ENCODE measurements around the gene PKD1. TPM values are rescaled to one million over a fixed set of nuclear protein-coding genes. Genes with fewer than 3 reads are reported as not detected.

PKD1 gene
- total RNA-seq, 2 donors from 2014 or later, result 218 to 276 TPM

DNA sequence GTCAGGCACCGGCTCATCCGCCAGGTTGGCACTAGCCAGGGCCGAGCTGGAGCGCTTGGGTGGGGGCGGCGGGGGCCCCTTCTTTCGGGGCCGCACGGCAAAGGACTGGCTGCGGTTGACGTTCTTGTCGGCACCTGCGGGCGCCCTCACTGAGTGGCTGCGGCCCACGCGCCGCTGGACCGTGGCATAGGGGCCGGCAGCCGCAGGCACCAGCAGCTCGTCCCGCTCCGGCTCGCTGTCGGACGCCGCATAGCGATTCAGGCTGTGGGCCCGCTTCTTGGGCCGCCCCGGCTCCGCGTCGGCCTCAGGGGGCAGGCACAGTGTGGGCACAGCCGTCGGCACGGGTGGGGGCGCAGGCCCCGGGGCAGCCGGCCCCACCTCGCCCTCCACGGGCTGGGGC, 44.8 kb upstream of the PKD1 start:
- Histone ChIP-seq H3K27ac (no peak overlapping the region), H3K27me3 (no peaks in the 10 kb centered on the region), H3K4me1 (no peaks in the 10 kb centered on the region), H3K36me3 (peaks cover 9% of the 10 kb centered on the region), H3K4me3 (no peak overlapping the region), H3K9me3 (no peaks in the 10 kb centered on the region)
- TF ChIP-seq, protein P1, sequence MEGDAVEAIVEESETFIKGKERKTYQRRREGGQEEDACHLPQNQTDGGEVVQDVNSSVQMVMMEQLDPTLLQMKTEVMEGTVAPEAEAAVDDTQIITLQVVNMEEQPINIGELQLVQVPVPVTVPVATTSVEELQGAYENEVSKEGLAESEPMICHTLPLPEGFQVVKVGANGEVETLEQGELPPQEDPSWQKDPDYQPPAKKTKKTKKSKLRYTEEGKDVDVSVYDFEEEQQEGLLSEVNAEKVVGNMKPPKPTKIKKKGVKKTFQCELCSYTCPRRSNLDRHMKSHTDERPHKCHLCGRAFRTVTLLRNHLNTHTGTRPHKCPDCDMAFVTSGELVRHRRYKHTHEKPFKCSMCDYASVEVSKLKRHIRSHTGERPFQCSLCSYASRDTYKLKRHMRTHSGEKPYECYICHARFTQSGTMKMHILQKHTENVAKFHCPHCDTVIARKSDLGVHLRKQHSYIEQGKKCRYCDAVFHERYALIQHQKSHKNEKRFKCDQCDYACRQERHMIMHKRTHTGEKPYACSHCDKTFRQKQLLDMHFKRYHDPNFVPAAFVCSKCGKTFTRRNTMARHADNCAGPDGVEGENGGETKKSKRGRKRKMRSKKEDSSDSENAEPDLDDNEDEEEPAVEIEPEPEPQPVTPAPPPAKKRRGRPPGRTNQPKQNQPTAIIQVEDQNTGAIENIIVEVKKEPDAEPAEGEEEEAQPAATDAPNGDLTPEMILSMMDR (IDR thresholded peaks at IDR 0.05), result no peak
- no peak for DNase-seq (ENCODE audit: low spot score)

DNA sequence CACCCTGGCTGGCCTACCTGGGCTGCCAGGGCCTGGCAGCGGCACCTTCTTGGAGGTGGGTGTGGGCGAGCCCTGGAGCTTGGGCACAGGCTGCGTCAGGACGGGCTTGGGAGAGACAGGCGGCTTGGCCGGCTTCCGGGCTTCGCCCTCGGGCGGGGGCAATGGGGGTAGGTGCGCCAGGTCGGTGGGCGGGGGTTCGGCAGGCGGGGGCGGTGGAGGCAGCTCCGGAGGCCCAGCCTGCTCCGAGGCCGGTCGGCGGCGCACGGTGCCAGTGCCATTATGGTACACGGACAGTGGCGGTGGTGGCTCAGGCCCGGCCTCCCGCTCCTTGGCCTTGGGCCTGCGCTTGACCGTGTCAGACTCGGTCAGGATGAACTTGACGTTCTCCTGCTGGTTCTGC, 43.9 kb upstream of the PKD1 start:
- no peaks in the 10 kb centered on the region for H3K27me3 ChIP-seq
- H3K36me3 ChIP-seq, result peaks cover 18% of the 10 kb centered on the region
- no peak overlapping the region for H3K27ac ChIP-seq
- H3K9me3 ChIP-seq, result no peaks in the 10 kb centered on the region
- no peaks in the 10 kb centered on the region for H3K4me1 ChIP-seq
- H3K4me3 ChIP-seq, result no peak overlapping the region
- TF ChIP-seq, protein P1 (IDR thresholded peaks at IDR 0.05), result no peak
- DNase-seq (ENCODE audit: low spot score), result no peak

DNA sequence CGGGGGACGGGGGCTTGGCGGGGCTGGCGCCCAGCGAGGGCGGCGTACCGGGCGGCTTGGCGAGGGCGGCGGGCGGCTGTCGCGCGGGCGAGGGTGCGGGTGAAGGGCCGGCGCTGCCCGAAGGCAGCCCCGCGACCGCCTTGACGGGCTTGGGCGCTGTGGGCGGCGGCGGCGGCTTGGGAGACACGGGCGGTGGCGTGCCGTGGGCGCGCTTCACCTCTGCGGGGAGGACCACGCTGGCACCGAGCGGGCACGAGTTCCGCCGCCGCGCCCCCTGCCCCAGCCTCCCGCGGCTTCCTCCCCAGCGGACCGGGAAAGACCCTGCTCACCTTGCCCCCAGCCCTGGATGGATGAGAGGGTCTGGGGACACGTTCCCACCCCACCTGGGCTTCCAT, 43.4 kb upstream of the PKD1 start:
- no peak overlapping the region for H3K27ac ChIP-seq
- no peak for DNase-seq (ENCODE audit: low spot score)
- H3K4me3 ChIP-seq, result no peak overlapping the region
- TF ChIP-seq, protein P1 (IDR thresholded peaks at IDR 0.05), result no peak
- H3K27me3 ChIP-seq, result no peaks in the 10 kb centered on the region
- H3K36me3 ChIP-seq, result peaks cover 23% of the 10 kb centered on the region
- no peaks in the 10 kb centered on the region for H3K9me3 ChIP-seq
- no peaks in the 10 kb centered on the region for H3K4me1 ChIP-seq

DNA sequence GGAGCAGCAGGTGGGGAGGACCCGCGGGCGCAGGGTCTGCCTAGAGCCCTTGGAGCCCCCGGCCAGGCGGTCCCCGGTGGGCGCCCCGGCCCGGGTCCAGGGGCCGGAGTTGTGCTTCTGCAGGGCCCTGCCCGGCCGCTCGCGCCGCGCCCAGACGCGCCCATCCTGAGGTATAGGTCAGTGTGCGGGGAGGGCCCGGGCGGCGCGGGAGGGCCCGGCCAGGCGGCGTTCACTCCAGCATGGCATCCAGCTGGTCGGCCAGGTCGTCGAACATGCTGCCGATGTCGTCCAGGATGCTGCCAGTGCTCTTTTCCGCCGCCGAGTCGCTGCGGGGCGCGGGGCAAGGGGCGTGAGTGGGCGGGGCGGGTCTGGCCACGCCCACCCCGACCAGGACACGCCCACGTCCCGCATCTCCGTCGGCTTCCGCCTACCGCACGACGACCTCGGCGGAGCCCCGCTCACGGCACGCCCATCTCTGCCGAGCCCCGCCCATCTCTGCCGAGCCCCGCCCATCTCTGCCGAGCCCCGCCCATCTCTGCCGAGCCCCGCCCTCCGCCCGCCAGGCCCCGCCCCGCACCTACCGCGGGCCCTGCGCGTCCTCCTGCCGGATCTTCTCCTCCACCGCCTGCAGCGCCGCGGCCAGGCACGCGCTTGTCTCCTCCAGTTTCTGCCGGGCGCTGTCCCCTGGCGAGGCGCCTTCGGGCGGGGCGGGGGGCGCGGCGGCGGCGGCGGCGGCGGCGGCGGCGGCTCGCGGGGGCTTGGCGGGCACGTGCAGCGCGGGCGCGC, 42.8 kb upstream of the PKD1 start:
- TF ChIP-seq, protein P1 (IDR thresholded peaks at IDR 0.05), result no peak
- no peak for DNase-seq (ENCODE audit: low spot score)
- H3K27me3 ChIP-seq, result no peaks in the 10 kb centered on the region
- H3K27ac ChIP-seq, result no peak overlapping the region
- no peaks in the 10 kb centered on the region for H3K9me3 ChIP-seq
- no peak overlapping the region for H3K4me3 ChIP-seq
- no peaks in the 10 kb centered on the region for H3K4me1 ChIP-seq
- H3K36me3 ChIP-seq, result peaks cover 29% of the 10 kb centered on the region

DNA sequence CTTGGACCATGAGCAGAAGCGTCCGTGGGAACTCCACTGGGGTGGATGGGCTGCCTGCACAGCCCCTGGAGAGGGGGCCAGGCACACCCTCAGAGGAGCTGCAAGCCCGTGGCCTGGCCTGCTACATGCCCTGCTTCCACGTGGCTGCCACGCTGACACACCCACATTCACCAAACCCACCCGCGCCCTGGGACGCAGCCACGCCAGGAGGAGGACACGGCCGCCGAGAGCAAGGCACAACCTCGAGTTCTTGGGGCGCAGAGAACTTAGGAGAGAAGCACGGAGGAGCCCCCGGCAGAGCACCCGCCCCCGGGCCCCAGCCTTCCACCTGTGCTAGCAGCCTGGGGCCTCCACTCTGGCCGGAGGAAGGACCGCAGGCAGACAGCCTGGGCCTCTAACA, 41.9 kb upstream of the PKD1 start:
- DNase-seq (ENCODE audit: low spot score), result no peak
- no peaks in the 10 kb centered on the region for H3K27me3 ChIP-seq
- TF ChIP-seq, protein P1 (IDR thresholded peaks at IDR 0.05), result no peak
- no peak overlapping the region for H3K27ac ChIP-seq
- peaks cover 36% of the 10 kb centered on the region for H3K36me3 ChIP-seq
- no peaks in the 10 kb centered on the region for H3K9me3 ChIP-seq
- H3K4me3 ChIP-seq, result no peak overlapping the region
- no peaks in the 10 kb centered on the region for H3K4me1 ChIP-seq

DNA sequence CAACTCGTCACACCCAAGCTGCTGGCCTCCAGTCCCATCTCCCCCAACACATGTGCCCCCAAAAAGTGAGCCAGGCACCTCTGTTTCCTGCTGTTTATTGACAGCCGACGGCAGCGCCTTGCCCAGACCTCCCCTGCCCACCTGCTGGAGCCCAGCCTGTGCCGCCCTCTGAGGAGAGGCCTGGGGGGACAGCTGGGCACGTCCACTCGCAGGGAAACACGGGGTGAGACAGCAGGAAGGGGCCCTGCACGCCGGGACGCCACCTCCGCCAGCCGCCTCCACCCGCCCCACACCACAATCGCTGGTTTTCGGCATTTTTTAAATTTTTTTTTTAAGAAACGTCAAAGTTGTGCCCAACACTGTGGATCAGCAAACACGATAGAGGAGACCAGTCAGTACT, 41.4 kb upstream of the PKD1 start:
- Histone ChIP-seq H3K27me3 (no peaks in the 10 kb centered on the region), H3K36me3 (peaks cover 40% of the 10 kb centered on the region), H3K4me1 (no peaks in the 10 kb centered on the region), H3K27ac (no peak overlapping the region), H3K4me3 (no peak overlapping the region), H3K9me3 (no peaks in the 10 kb centered on the region)
- TF ChIP-seq, protein P1 (IDR thresholded peaks at IDR 0.05), result no peak
- no peak for DNase-seq (ENCODE audit: low spot score)
